Transverse colon (tissue), 4 donors: Measurements from ENCODE around the gene AP3S1. TPM values are rescaled to one million over a fixed set of nuclear protein-coding genes. Genes with fewer than 3 reads are reported as not detected.
A peak's percentile ranks its signal among the peaks of the same experiment; 100 is the strongest.

ENCODE experiments used
- DNase-seq: peaks from one replicate; pipeline ENCODE4 v3.0.0-alpha.2; 2019
- H3K27ac ChIP-seq, 4 donors: fragments of 200-600 bp; sonication (generic); 2 replicates each; pipeline ENCODE4 v1.5.1; 2016 to 2018; ENCODE audit warnings: inconsistent platforms in 4 of 4
- H3K27me3 ChIP-seq: fragments of 200-600 bp; sonication (generic); 2 replicates; pipeline ENCODE4 v1.5.1; 2017; ENCODE audit warnings: inconsistent platforms
- H3K36me3 ChIP-seq, 4 donors: fragments of 200-600 bp; sonication (generic); 2 replicates each; pipeline ENCODE4 v1.5.1; 2017 to 2019; ENCODE audit warnings: inconsistent platforms in 4 of 4
- H3K4me1 ChIP-seq, 4 donors: fragments of 200-600 bp; sonication (generic); 2 replicates each; pipeline ENCODE4 v1.5.1; 2017 to 2020; ENCODE audit warnings: inconsistent platforms in 4 of 4
- H3K4me3 ChIP-seq, 4 donors: fragments of 200-600 bp; sonication (generic); 1 replicate in 1 of 4; 2 replicates in 3 of 4; pipeline versions ENCODE4 v1.5.1 to v1.6.1; 2017 to 2019; ENCODE audit warnings: inconsistent platforms in 4 of 4
- H3K9me3 ChIP-seq, 2 donors: fragments of 200-600 bp; sonication (generic); 2 replicates each; pipeline ENCODE4 v1.5.1; 2017 to 2019; ENCODE audit warnings: inconsistent platforms in 2 of 2
- CTCF ChIP-seq, 5 experiments: fragments of 200-600 bp in 3 of 5; fragments of 450-650 bp in 2 of 5; sonication (generic) in 3 of 5; IDR thresholded peaks; 1 replicate in 2 of 5; 2 replicates in 3 of 5; pipeline ENCODE4 v1.5.1; 2016 to 2017; ENCODE audit warnings: antibody characterized with exemption in 5 of 5, inconsistent platforms in 3 of 5, mild to moderate bottlenecking in 2 of 5, moderate library complexity in 1 of 5
- EP300 ChIP-seq: sonication (generic); formaldehyde crosslinking; IDR thresholded peaks from one replicate; pipeline ENCODE4 v1.6.1; 2017; ENCODE audit warnings: antibody characterized with exemption, low read depth
- POLR2A ChIP-seq: fragments of 450-650 bp; IDR thresholded peaks from one replicate; pipeline ENCODE4 v1.6.1; 2016; ENCODE audit warnings: antibody characterized with exemption, mild to moderate bottlenecking, moderate library complexity
- POLR2AphosphoS5 ChIP-seq, 3 donors: sonication (generic); formaldehyde crosslinking; IDR thresholded peaks; one replicate each; pipeline ENCODE4 v1.6.1; 2016; ENCODE audit warnings: antibody characterized with exemption in 3 of 3
- WGBS, 2 donors: methylation state at CpG; one replicate each; pipeline ENCODE4 v1.1.5; 2018; ENCODE audit warnings: low coverage in 1 of 2; 5-methylcytosine and 5-hydroxymethylcytosine counted together
- in situ Hi-C, 4 donors: fragments of 200-750 bp; cut with MboI; loops; one replicate each; pipeline versions ENCODE4 v1.15.0 to v1.15.1; 2017; ENCODE audit warnings: low sequenced_read_pairs in 3 of 4, low pct_ligation_motif_present in 1 of 4, low pct_unique_long_range_greater_than_20kb in 1 of 4
- intact Hi-C: fragments of 100-400 bp; cut with DNase I; formaldehyde crosslinking; loops from one replicate; pipeline ENCODE4 v1.15.1; 2023; ENCODE audit warnings: low total_unique reads
- total RNA-seq, 4 donors: library from RNA; depleted of rRNA; stranded (reverse); fragments of >200 nt; gene quantifications; one replicate each; pipeline ENCODE4 v1.1.0, GENCODE V29; 2016

AP3S1 gene
- total RNA-seq, 4 donors from 2014 or later, result 54.2 to 258 (median 65.7) TPM

- in situ Hi-C loops (loop anchor here in 3 of 4 donors (25.0 kb wide), 2 partner anchors 219 to 531 kb away; no protein-coding TSS in a partner anchor), intact Hi-C loops (no loop called here)
- no peaks in the 10 kb centered on the region for H3K27me3 ChIP-seq
- WGBS, 2 donors, result 13 to 18% methylated on average over 3 of the region's 3 CpGs
- H3K9me3 ChIP-seq, result no peaks in the 10 kb centered on the region
- no peak for DNase-seq
- peak overlapping the region; percentile 92 to 94 (median 94) for H3K27ac ChIP-seq
- no peaks in the 10 kb centered on the region for H3K36me3 ChIP-seq
- TF ChIP-seq POLR2AphosphoS5 (IDR thresholded peaks at IDR 0.05) (no peak), EP300 (no peak), POLR2A (no peak), CTCF (IDR thresholded peaks at IDR 0.05) (no peak)
- H3K4me3 ChIP-seq, result peak overlapping the region; percentile 63 to 85 (median 78)
- H3K4me1 ChIP-seq, result peaks cover 28 to 56% (median 34%) of the 10 kb centered on the region in 4 donors
Observed at GRCh38 chr5:115842952-115843351, 1.2 kb downstream of the AP3S1 start.

DNA sequence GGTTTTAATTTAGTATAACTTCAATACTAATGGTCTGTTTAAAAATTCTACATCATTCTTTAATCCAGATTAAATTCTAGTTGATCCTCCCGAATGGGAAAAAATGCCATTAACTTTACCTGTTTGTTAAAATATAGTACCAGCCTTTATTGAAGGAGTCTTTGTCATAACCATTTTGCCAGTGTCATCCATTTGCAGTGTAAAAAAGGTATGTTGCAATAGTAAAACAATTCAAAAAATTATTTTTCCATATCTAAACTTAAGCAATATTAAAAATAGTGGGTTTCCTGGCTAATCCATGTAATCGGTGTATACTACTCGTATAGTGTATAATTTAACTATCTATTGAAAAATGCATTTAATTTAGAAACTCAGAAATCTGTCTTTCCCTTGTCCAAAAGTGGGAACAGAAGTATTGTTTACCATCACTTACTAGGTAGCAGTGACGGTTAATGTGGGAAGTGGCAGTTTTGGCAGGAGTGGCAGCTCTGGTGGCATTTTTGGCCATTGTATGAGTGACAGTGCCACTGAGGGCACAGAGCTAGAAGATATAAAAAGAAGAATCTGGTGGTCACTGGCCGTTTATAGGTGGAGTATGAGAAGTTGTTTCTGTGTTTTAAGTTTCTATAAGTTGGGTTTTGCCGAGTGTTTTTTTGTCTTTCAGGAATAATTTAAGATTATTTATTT, 1.9 kb downstream of the AP3S1 start:
- H3K9me3 ChIP-seq, result no peaks in the 10 kb centered on the region
- no peaks in the 10 kb centered on the region for H3K36me3 ChIP-seq
- in situ Hi-C loops (loop anchor here in 3 of 4 donors (25.0 kb wide), 2 partner anchors 219 to 531 kb away; no protein-coding TSS in a partner anchor), intact Hi-C loops (no loop called here)
- no peak for TF ChIP-seq POLR2AphosphoS5 (IDR thresholded peaks at IDR 0.05)
- no peak for TF ChIP-seq EP300
- TF ChIP-seq CTCF (IDR thresholded peaks at IDR 0.05), result no peak
- TF ChIP-seq POLR2A, result no peak
- WGBS, 2 donors, result 71 to 78% methylated on average over 6 of the region's 6 CpGs
- H3K4me3 ChIP-seq, result peak overlapping the region in 2 of 4 donors; percentile 78 to 79
- peak overlapping the region in 2 of 4 donors; percentile 1 to 36 for H3K27ac ChIP-seq
- no peaks in the 10 kb centered on the region for H3K27me3 ChIP-seq
- DNase-seq, result no peak
- H3K4me1 ChIP-seq, result peaks cover 23 to 51% (median 31%) of the 10 kb centered on the region in 4 donors

DNA sequence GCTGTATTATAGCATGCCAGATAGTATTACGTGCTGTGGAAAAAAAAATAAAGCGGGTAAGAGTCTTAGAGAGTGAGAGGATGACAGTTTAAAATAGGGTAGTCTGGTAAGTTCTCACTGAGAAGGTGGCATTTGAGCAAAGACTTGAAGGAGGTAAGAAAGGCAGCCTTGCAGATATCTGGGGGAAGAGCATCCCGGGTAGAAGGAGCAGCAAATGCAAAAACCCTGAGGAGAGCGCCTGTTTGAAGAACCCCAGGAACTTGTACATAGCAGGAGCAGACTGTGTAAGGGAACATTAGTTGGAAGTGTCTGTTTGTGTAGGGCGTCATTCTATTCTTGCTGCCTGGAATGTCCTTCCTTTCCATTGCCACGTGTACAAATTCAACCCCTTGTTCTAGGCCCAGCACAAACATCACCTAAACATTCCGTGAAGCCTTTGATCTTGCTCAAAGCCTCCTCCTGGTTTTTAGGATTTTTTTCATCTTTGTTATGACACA, 2.6 kb downstream of the AP3S1 start:
- H3K27ac ChIP-seq, result peak overlapping the region in 3 of 4 donors; percentile 1 to 39 (median 36)
- intact Hi-C loops (no loop called here), in situ Hi-C loops (loop anchor here in 3 of 4 donors (25.0 kb wide), 2 partner anchors 218 to 532 kb away; no protein-coding TSS in a partner anchor)
- TF ChIP-seq POLR2AphosphoS5 (IDR thresholded peaks at IDR 0.05), result no peak
- no peak for TF ChIP-seq EP300
- no peak for TF ChIP-seq CTCF (IDR thresholded peaks at IDR 0.05)
- no peak for TF ChIP-seq POLR2A
- H3K9me3 ChIP-seq, result no peaks in the 10 kb centered on the region
- 80 to 84% methylated on average over 6 to 7 of the region's 7 CpGs for WGBS, 2 donors
- H3K27me3 ChIP-seq, result no peaks in the 10 kb centered on the region
- H3K4me3 ChIP-seq, result no peak overlapping the region
- H3K4me1 ChIP-seq, result peaks cover 18 to 44% (median 24%) of the 10 kb centered on the region in 4 donors
- H3K36me3 ChIP-seq, result no peaks in the 10 kb centered on the region
- no peak for DNase-seq

- intact Hi-C loops, result no loop called here
- TF ChIP-seq CTCF (IDR thresholded peaks at IDR 0.05), result no peak
- TF ChIP-seq EP300, result no peak
- no peak for TF ChIP-seq POLR2AphosphoS5 (IDR thresholded peaks at IDR 0.05)
- TF ChIP-seq POLR2A, result no peak
- Histone ChIP-seq H3K9me3 (no peaks in the 10 kb centered on the region), H3K27me3 (no peaks in the 10 kb centered on the region), H3K27ac (no peak overlapping the region), H3K4me1 (peaks cover 11 to 50% (median 17%) of the 10 kb centered on the region in 4 donors), H3K4me3 (no peak overlapping the region), H3K36me3 (no peaks in the 10 kb centered on the region)
- in situ Hi-C loops, result loop anchor here in 3 of 4 donors (25.0 kb wide), 2 partner anchors 215 to 535 kb away; no protein-coding TSS in a partner anchor
- no peak for DNase-seq
- WGBS, 2 donors, result 86 to 88% methylated on average over 7 of the region's 7 CpGs
Observed at GRCh38 chr5:115847290-115847689, 5.6 kb downstream of the AP3S1 start.
